Measurements from ENCODE around the gene DTX1.

The DTX1 gene

DNA sequence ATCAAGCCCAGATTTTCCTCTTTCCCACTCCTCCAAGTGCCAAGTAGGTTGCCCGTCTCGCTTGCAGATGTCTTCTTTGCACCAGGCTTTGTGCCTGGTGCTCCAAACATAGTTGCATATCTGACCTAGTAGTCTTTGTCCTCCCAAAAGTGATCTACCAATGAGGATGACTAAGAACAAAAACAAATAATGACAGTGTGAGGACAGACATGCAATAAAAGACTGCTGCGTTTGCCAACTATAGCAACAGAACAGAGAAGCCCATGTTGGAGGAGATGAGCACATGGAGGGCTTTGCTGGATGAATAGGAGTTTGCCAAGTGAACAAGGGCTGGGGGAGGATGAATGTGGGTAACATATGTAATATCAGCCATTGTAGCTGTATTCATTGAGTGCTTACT, 15.6 kb downstream of the DTX1 start:
- no peak for DNase-seq

DNA sequence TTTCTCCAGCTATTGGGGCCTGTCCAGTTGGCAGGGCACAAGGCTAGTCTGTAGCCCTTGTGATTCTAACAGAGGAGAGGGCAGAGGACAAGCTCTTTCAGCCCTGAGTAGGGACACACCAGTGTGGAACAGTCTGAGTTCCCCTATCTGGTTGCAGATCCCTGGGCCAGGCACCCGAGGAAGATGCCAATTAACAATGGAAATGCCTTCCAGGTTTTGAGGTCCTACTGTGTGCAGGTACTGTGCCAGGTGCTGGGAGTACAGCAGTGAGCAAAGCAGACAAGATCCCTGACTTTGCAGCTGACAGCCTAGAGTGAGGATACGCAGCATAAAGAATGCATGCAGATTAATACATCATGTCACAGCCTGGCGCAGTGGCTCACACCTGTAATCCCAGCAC, 17.1 kb downstream of the DTX1 start:
- no peak for DNase-seq

DNA sequence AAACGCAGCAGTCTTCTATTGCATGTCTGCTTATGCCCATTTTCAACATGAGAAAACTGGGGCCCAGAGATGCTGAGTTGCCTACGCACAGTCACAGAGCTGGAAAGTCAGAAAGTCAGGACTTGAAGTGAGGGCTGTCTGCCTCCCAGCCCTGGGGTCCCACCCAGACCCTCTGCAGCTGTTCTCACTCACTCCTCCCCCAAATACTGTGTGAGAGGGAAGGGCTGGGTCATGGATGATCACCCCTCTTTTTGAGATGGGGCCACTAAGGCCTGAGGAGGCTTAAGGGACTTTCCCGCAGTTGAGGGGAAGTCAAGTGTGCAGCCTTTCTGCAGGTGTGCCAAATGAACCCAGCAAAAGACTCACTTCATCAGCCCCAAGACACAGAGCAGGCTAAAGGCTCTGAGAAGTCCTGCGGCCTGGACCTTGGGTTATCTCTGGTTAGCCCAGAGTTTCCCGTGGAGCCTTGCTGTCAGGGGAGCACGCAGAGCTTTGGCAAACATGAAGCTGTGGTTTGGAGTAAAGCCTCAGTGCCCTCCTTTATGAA, 18.7 kb downstream of the DTX1 start:
- peak; percentile 85 for DNase-seq

DNA sequence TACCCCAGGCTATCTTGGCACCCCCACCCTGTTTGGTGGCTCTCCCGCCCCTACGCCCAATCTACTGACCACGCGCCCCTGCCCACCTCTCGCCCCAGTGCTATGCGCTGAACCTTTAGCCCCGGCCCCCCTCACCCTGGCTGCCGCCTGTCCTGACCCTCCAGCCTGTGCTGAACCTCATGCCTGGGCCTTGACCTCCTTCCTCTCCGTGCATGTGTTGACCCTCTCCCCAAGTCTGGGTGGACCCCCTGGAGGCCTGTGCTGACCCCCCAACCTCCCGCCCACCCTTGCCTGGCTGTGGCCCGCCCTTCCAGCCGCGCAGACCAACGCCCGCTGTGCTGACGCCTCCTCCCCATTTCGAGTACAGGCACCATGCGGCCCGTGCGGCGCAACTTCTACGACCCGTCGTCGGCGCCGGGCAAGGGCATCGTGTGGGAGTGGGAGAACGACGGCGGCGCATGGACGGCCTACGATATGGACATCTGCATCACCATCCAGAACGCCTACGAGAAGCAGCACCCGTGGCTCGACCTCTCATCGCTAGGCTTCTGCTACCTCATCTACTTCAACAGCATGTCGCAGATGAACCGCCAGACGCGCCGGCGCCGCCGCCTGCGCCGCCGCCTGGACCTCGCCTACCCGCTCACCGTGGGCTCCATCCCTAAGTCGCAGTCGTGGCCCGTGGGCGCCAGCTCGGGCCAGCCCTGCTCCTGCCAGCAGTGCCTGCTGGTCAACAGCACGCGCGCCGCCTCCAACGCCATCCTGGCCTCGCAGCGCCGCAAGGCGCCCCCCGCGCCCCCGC, 20.7 kb downstream of the DTX1 start:
- DNase-seq = no peak

DNA sequence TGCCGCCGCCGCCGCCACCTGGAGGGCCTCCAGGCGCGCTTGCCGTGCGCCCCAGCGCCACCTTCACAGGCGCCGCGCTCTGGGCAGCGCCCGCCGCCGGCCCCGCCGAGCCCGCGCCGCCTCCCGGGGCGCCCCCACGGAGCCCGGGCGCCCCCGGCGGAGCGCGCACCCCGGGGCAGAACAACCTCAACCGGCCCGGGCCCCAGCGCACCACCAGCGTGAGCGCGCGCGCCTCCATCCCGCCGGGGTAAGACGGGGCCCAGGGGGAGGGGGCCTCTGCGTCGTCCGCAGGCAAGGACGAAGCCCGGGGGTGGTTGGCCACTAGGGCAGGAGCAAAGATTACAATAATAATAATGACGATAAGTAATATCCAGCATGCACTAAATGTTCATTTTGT, 21.3 kb downstream of the DTX1 start:
- DNase-seq = no peak

DNA sequence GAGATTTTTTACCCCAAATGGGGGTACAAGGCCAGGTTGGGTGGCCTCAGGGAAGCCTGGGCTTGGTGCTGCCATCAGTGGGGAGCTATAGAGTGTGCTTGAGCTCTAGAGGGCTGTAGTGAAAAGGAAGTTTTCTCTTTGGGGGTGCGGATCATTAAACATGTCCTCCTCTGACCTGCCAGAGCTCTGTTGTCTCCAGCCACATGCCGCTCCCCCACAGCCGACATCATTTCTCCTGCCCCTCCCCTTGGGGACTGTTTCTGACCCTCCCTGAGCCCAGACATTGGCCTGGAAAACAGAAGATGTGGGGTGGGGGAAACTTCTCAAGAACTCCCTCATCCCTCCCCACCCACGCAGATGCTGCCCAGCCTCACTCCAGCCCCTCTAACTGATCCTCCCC, 25.3 kb downstream of the DTX1 start:
- no peak for DNase-seq

DNA sequence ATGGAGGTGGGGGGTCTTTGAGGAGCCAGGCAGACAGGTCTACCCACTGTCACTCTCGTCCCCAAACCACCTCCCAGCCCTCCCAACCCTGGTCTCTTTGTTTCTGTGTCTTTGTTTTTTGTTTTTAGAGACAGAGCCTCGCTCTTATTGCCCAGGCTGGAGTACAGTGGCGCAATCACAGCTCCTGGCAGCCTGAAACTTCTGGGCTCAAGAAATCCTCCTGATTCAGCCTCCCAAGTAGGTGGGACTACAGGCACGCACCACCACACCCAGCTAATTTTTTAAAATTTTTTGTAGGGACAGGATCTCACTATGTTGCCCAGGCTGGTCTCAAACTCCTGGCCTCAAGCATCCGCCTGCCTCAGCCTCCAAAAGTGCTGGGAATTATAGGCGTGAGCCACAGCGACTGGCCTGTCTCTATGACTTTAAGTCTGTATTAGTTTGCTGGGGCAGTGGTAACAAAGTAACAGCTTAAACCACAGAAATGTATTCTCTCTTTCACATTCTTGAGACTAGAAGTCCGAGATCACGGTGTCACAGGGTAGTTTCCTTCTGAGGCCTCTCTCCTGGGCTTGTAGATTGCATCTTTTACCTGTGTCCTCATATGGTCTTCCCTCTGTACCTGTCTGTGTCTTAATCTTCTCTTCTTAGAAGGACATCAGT, 26.1 kb downstream of the DTX1 start:
- DNase-seq = no peak

DNA sequence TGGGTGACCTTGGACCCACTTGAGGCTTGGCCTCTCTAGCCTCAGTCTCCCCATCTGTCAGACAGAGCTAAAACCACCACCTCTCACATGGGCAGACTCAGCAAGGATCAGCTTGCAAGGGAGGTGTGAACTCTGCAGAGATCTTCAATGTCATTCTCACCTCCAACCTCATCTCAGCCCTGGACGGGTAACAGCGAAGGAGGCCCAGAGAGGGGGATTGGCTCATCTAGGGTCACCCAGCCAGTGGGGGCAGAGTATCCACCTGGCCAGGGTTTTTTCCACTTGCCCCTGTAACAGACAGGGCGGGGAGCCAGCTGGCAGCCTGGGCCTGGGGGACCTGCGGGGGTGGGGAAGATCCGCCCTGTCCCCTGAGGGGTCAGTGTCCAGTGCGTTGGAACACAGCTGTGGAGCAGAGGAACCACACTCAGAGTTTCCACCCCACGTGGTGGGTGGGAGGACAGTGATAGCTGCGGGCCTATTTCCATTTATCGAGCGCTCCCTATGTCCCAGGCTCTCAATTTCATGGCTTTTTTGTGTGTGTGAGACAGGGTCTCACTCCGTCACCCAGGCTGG, 27.4 kb downstream of the DTX1 start:
- no peak for DNase-seq

DNA sequence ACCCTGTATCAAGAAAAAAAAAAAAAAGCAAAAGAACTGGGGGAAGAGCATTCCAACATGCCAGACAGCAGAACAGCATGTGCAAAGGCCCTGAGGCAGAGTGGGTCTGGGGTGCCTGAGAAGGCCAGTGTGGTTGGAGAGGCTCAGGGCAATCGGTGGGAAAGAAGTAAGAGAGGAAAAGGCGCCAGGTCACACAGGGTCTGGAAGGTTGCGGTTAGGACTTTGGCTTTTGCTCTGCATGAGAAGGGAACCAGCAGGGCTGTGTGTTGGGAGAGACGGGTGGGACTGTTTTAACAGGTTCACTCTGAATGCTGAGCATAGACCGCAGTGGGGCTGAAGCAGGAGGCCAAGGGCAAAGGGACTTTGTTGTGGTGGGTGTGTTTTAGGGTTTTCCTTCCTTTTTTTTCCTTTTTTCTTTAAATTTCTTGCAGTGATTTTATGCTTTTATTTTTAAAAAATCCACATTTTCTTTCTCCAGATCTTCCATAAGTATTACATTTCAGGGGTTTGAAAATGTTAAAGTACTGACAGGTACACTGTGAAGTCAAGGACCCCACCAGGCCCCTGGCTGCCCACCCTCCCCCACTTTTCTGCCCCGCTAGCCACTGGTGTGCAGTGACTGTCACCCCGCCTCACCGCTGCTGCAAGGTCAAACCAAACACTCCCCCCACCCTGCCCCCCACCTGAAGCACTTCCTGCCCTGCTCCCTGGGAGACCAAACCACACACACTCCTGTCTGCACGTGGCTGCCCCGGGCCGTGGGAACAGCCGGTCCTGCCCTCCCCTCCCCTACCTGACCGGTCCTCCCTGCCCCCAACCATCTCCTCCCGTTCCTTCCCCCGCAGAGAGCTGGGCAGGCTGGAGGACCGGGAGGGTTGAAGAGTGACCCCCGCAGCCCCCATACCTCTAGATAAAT, 30.0 kb downstream of the DTX1 start:
- DNase-seq = no peak

DNA sequence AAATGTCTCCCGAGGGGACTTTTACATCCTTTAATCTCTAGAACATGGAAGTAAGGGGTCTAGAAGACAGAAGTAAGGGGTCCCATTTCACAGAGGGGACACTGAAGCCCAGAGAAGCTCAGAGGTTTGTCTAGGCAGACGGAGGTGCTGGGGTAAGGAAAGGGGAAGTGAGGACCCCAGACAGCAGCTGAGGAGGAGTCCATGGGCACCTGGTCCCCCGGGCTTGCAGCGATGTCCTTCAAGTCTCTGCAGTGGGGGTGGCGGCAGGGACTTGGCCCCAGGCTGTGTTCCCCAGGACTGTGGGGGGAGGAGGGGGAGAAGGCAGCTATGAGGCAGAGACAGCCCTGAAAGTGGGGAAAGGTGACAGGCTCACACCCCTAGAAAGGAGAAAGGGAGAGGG, 30.7 kb downstream of the DTX1 start:
- no peak for DNase-seq

DNA sequence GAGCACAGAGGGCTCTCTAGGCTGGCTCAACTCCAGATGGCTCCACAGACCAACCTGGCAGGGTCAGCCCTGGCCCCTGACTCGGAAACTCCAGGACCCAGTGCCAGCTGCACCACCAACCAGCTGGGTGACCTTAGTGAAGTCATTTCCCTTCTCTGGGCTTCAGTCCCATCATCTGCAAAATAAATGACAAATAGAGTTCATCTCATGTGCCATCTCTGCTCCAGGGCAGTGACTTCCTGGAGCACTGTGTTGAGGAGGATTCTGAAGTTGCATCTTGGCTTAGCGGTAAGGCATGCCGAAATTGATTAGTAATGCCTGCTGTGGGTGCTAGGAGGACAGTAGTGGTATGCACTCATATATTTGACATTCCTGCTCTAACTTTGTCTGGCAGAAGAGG, 31.5 kb downstream of the DTX1 start:
- DNase-seq = no peak

DNA sequence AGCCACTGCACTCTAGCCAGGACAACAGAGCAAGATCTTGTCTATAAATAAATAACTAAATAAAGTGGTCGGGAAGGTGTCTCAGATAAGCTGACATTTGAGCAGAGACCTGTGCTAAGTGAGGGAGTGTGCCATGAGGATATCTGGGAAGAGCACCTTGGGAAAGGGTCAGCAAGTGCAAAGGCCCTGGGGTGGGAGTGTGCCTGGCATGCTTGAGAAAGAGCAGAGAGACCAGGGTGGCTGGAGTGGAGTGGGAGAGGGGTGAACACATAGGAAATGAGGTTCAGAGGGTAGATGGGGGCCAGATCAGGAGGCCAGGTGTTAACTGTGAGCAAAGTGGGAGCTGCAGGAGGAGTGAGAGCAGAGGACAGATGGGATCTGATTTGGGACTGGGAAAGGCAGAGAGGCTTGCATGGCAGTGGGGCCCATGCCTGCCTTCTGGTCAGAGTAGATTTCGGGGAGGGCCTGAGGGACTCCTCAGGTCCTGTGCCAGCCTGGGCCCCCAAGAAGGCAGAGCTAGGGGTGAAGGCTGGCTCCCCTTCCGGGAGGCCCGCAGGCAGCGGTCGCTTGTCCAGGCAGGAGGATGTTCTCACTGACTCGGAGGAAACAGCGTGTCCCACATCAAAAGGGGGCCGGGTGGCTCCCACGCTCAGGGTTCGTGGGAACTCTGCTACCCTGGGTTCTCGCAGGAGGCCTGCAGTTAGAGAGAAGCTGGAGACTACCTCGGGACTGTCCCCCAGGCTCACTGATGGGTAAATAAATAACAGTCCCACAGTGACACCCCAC, 32.6 kb downstream of the DTX1 start:
- DNase-seq = no peak

DNA sequence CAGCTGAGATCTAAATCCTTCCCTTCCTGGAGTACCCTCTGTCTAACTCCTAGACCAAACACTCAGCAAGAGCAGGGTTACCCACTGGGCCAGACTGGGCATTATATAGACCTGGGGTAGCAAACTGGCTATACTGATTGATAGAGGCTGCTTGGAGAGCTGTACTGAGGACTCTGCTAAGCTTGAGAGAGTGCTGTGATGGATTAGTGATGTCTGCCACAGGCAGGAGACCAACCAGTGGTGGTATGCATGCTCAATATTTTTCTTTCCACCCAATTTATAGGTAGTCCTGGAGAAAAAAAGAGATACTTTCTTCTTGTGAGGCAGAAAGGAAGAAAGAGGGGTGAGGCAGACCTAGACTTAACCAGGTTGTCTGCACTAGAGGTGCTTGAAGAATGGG, 33.3 kb downstream of the DTX1 start:
- DNase-seq = no peak

DNA sequence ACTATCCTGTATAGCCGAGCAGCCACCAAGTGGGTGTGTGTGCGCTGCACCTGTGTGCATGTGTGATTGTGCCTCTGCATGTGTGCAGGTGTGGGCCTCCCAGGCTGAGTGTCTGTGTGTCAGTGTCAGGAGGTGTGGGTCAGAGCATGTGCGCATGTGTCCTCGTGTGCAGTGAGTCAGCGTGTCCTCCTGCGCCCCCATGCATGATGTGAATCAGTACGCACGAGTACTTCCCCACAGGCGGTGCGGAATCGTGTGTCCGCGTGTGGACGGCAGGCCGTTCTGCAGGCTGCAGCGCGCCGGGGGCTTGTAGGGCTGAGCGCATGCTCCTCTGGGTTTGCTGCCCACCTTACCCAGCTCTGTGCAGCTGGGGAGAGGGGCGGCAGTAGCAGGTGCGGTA, 34.2 kb downstream of the DTX1 start:
- no peak for DNase-seq

DNA sequence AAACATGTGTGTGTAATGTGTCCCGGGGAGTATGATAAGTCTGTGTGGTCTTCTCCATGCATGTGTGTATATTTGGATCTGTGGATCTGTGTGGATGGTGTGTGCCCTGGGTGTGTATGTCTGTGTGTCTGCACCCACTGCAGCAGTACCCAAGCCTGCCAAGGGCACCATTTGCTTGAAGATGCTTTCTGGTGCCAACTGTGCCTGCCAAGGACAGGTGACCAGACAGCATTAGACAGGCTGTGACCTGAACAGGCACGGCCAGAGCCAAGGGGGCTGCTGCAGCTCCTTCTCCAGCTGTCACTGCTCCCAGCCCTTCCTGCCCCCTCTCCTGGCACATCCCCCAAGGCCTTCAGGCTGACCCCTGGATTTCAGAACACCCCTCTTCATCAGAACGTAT, 35.0 kb downstream of the DTX1 start:
- DNase-seq = no peak

DNA sequence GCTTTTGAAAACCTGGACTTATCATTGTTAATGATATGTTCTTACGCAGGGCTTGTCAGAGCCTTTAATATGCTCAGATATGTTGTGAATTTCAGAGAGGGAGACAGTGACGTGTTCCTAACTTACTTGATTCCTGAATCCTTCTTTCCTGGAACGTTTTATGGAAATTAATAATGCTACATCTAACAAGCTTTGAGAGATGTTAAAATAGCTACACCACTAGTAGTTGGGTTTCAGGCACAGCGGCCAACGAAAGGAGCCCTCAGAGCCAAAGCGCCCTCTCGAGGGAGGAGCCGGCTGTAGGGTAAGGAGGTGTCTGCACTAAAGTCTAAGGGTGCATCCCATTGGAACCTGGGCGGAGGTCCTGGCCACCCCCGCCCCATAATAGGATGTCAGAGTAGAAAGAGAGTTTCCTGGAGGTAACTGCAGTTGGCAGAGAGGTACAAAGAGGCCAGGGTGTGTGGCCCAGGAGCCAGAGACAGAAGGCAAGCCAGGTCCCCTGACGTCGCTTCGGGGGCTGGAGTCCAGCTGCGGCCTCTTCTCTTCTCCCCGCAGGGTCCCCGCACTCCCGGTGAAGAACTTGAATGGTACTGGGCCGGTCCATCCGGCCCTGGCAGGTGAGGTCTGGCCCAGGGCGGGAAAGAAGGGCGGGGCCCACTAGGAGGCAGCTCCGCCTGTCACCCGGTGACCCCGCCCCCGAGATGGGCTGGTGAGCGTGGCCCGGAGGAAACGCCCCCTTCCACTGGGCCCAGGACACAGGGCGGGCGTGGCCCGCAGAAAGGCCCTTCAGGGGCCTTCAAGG, 36.3 kb downstream of the DTX1 start:
- no peak for DNase-seq

DNA sequence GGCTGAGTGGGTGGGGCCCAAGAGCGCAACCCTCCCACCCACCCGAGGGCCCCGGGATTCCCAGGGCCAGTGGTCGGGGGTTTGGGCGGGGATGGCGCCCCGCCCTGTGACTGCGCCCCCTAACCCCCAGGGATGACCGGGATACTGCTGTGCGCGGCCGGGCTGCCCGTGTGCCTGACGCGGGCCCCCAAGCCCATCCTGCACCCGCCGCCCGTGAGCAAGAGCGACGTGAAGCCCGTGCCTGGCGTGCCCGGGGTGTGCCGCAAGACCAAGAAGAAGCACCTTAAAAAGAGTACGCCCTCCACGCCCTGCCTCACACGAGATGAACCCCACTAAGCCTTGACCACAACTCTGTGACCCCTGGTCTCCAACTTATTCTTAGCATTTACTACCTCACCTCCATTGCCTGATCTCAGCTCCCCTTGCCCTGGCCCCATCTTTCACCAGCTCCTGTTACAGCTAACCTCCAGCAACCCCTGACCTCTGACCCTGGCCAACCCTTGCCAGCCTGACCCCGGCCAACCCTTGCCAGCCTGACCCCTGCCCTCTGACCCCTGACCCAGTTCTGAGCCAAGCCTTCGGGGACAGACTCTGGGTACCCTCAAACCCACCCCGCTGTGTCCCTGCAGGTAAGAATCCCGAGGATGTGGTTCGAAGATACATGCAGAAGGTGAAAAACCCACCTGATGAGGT, 37.0 kb downstream of the DTX1 start:
- no peak for DNase-seq

DNA sequence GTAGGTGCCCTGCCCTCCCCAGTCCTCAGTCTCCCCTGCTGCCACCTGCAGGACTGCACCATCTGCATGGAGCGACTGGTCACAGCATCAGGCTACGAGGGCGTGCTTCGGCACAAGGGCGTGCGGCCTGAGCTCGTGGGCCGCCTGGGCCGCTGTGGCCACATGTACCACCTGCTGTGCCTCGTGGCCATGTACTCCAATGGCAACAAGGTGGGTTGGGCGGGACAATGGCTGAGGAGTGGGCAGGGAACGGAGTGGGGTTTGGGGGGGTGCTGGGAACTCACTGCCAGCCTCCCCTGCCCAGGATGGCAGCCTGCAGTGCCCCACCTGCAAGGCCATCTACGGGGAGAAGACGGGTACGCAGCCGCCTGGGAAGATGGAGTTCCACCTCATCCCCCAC, 38.2 kb downstream of the DTX1 start:
- no peak for DNase-seq

DNA sequence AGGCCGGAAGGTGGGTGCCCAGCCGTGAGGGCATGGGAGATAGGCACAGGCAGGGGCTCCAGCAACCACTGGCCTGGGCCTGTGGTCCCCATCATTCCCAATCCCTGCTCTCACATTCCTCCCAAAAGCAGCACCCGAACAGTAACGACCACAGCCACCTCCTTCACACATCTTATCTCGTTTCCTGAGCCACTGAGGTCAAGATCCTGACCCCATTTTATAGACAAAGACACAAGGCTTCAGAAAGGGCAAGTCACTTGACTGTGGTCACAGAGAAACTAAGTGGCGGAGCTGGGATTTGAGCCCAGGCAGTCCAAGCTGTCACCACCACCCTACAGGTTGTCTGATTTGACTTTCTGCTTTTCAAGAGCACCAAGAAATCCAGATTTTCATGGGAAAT, 38.9 kb downstream of the DTX1 start:
- no peak for DNase-seq

DNA sequence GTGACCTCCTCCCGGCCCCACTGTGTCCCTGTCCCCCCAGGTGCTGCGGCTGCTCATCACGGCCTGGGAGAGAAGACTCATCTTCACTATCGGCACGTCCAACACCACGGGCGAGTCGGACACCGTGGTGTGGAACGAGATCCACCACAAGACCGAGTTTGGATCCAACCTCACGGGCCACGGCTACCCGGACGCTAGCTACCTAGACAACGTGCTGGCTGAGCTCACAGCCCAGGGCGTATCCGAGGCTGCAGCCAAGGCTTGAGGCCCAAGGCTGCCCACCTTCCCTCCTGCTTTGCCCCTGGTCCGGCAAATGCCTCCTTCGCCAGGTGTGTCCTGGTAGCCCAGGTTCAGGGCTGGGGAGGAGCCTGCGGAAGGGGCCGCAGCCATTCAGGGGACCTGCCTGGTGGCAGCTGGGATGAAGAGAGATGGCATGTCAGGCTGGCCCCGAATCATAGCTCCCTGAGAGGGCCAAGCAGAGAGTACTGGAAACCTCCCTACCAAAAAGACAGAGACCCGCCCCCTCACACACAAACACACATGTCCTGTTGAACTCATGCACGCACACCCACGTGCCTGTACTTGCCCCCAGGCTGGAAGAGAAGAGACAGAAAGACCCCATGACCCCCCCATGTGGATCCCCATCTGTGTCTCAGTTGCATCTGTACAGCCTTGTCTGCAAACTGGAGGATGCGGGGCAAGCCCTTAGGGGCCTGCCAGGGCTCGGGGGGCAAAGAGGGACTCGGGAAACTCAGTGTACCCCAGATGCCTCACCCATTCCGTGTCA, 40.3 kb downstream of the DTX1 start:
- no peak for DNase-seq
